MCF 10A (cell line): Measurements from ENCODE around the gene TBC1D17. TPM values are rescaled to one million over a fixed set of nuclear protein-coding genes. Genes with fewer than 3 reads are reported as not detected.

Source experiments
- BruUV-seq: library from RNA; stranded (reverse); fragments of 400-500 nt; replicated peaks from 2 replicates; lab custom pipeline; 2021; lab: Mats Ljungman, UMichigan
- CTCF ChIA-PET: fragments of 300-600 bp; sonication (Branson Sonifier 250); formaldehyde crosslinking; extraction: SDS; loops from one replicate; lab custom pipeline; 2021; ENCODE audit warnings: antibody characterized with exemption, inconsistent platforms; lab: Yijun Ruan, JAX
- POLR2A ChIA-PET: fragments of 300-600, 350-650 bp; sonication (Branson Sonifier 250); formaldehyde crosslinking; extraction: SDS; loops from one replicate; lab custom pipeline; 2020; ENCODE audit warnings: antibody characterized with exemption, inconsistent platforms; lab: Yijun Ruan, JAX
- DNase-seq: peaks from one replicate; pipeline ENCODE4 v3.0.0-alpha.2; 2018; ENCODE audit not compliant: unreplicated experiment
- H3K27ac Mint-ChIP-seq: one replicate; pipeline ENCODE4 v1.8.0; 2022; ENCODE audit warnings: mild to moderate bottlenecking, low read depth, mixed read lengths; ENCODE audit not compliant: unreplicated experiment
- H3K27me3 Mint-ChIP-seq: one replicate; pipeline ENCODE4 v1.8.0; 2022; ENCODE audit warnings: mixed read lengths; ENCODE audit not compliant: insufficient read depth, unreplicated experiment
- H3K36me3 Mint-ChIP-seq: one replicate; pipeline ENCODE4 v1.8.0; 2022; ENCODE audit warnings: mild to moderate bottlenecking, moderate library complexity, mixed read lengths; ENCODE audit not compliant: insufficient read depth, unreplicated experiment
- H3K4me1 Mint-ChIP-seq: one replicate; pipeline ENCODE4 v1.8.0; 2022; ENCODE audit warnings: mixed read lengths; ENCODE audit not compliant: insufficient read depth, unreplicated experiment
- H3K4me3 Mint-ChIP-seq: one replicate; pipeline ENCODE4 v1.8.0; 2022; ENCODE audit warnings: mild to moderate bottlenecking, moderate library complexity, mixed read lengths; ENCODE audit not compliant: unreplicated experiment
- H3K9me3 Mint-ChIP-seq: one replicate; pipeline ENCODE4 v1.8.0; 2022; ENCODE audit warnings: mixed read lengths; ENCODE audit not compliant: unreplicated experiment
- CTCF ChIP-seq: fragments of 200-600 bp; IDR thresholded peaks from one replicate; pipeline ENCODE4 v1.8.0; 2022; ENCODE audit warnings: antibody characterized with exemption, mild to moderate bottlenecking; ENCODE audit not compliant: unreplicated experiment
- intact Hi-C: fragments of 100-400 bp; cut with micrococcal nuclease; formaldehyde crosslinking; loops from 2 replicates; pipeline ENCODE4 v1.14.1; 2022
- total RNA-seq: library from RNA; stranded (reverse); gene quantifications from 2 replicates; pipeline ENCODE4 v1.2.3, GENCODE V29; 2022

TBC1D17 gene
- total RNA-seq, 1 experiment from 2014 or later: 25.5 TPM

DNA sequence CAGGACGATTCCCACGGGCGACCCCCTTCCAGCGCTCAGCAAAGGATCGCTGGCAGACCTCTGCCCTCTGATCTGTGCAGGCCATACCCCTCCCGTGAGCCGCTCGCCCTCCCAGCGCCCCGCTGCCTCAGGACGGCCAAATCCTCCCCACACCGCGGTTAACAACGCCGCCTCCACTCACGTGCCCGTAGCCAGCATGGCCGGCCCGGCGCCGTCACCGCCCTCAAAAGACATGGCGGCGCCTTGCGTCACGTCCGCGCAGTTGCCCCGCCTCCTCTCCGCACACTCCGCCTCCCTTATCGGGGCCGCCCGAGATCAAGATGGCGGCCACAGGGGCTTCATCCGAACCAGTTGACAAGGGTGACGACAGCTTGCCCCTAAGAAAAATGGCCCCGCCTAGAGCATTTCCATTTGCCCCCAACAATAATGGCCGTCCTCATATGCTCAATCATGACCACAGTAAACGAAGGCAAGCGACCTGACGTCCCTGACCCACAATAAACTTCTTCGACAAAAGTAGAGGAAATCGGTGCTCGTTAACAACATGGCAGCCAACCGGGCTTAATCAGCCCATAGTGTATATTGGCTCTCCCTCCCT lies 981 bp upstream of the TBC1D17 start:
- intact Hi-C loops: loop anchor here (2.0 kb wide), 1 partner anchor 52 kb away; the partner anchor contains the start of genes ATF5 and NUP62

DNA sequence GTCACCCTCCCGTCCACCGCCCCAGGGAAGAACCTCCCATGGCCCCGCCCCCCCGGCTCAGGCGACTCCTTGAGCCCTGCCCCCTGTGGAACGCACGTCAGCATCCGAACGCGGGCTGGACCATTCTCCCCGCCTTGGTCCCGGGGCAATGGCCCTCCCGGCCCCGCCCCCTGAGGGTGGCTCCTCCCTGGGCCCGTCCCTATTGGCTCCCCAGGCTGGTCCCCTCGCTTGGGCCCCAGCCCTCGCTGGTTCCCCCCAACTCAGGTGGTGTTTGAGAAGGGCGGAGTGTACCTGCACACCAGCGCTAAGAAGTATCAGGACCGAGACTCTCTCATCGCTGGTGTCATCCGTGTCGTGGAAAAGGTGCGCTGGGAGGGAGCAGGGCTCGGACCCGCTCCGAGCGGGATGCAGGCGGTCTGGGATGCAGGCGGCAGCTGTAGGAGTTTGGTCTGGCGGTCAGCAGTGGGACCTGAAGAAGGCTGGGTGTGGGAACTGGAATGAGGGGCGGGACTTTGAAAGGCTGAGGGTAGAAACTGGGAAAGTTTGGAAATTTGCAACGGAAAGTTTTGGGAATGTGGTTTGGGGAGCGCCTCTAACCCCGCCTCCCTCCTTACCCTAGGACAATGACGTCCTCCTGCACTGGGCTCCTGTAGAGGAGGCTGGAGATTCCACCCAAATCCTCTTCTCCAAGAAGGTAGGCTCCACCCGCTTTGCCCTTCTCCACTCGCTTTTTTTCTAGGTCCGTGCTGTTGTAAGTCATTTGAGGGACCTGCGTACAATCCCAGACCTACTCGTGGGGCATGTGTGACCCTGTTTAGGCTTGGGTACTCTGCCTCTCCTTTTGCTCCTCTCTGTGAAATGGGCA lies 609 bp downstream of the TBC1D17 start:
- Mint-ChIP-seq H3K36me3 (peaks cover 54% of the 10 kb centered on the region), H3K4me3 (no peak overlapping the region), H3K9me3 (no peaks in the 10 kb centered on the region), H3K27me3 (no peaks in the 10 kb centered on the region), H3K4me1 (peaks cover 10% of the 10 kb centered on the region), H3K27ac (no peak overlapping the region)
- CTCF ChIA-PET: no interaction called here
- POLR2A ChIA-PET: interaction anchor here (1.0 to 4.0 kb wide), 15 partner anchors 12 to 382 kb away, joined by 4 to 78 read pairs (median 9); partner anchors contain the start of genes AP2A1, ATF5, BCL2L12 and FUZ
- DNase-seq: peak; percentile 98
- no TSS peak for BruUV-seq
- intact Hi-C loops: loop anchor here (2.0 kb wide), 1 partner anchor 51 kb away; the partner anchor contains the start of genes ATF5 and NUP62
- no peak for TF ChIP-seq CTCF

More for the DNA sequence above, 981 bp upstream of the TBC1D17 start:
- no peaks in the 10 kb centered on the region for H3K27me3 Mint-ChIP-seq
- TF ChIP-seq CTCF: no peak
- no TSS peak for BruUV-seq
- no peaks in the 10 kb centered on the region for H3K9me3 Mint-ChIP-seq
- no peak overlapping the region for H3K27ac Mint-ChIP-seq
- H3K4me3 Mint-ChIP-seq: no peak overlapping the region
- peak; percentile 99 for DNase-seq
- ChIA-PET POLR2A (interaction anchor here (0.7 to 4.0 kb wide), 22 partner anchors 10 to 634 kb away, joined by 3 to 78 read pairs (median 8); partner anchors contain the start of genes AP2A1, ATF5, BCL2L12 and FUZ), CTCF (no interaction called here)
- H3K36me3 Mint-ChIP-seq: peaks cover 52% of the 10 kb centered on the region
- peaks cover 10% of the 10 kb centered on the region for H3K4me1 Mint-ChIP-seq

DNA sequence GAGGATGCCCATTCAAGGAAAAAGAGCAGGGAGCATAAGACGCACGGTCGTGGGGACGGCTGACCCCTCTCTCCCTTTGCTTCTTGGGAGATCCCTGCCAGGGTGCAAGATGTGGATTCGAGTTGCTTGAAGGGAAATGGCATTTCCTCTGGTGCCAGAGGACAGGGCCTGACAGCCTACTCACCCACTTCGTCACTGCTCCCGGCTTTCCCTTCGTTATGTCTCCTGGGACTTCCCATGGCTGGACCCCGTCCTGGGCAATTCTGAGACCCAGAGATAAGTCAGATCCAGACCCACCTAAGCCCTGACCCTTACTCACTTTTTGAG lies 1.2 kb downstream of the TBC1D17 start:
- DNase-seq: no peak
- intact Hi-C loops: no loop called here
- CTCF ChIA-PET: no interaction called here
- H3K9me3 Mint-ChIP-seq: no peaks in the 10 kb centered on the region
- H3K4me1 Mint-ChIP-seq: peaks cover 10% of the 10 kb centered on the region
- POLR2A ChIA-PET: interaction anchor here (1.0 to 4.0 kb wide), 6 partner anchors 12 to 202 kb away, joined by 3 to 78 read pairs (median 22); partner anchors contain the start of genes AP2A1, ATF5, NUP62 and PNKP
- H3K4me3 Mint-ChIP-seq: no peak overlapping the region
- no peak for TF ChIP-seq CTCF
- H3K27ac Mint-ChIP-seq: no peak overlapping the region
- H3K27me3 Mint-ChIP-seq: no peaks in the 10 kb centered on the region
- BruUV-seq: TSS peak; percentile 42
- H3K36me3 Mint-ChIP-seq: peaks cover 60% of the 10 kb centered on the region
